HepG2 (cell line): ENCODE data around the gene HOPX. TPM values are rescaled to one million over a fixed set of nuclear protein-coding genes. Genes with fewer than 3 reads are reported as not detected.

Experiments used
- ATAC-seq: fragments of 200-7000 bp; cut with Tn5 transposase; 3 replicates; pipeline ENCODE4 v1.9.1; 2020; ENCODE audit warnings: mild to moderate bottlenecking, moderate library complexity
- BruUV-seq: library from RNA; stranded (reverse); fragments of 400-500 nt; replicated peaks from 2 replicates; lab custom pipeline; 2021; lab: Mats Ljungman, UMichigan
- CTCF ChIA-PET: fragments of 300-600 bp; formaldehyde crosslinking; extraction: SDS; loops from one replicate; lab custom pipeline; 2021; ENCODE audit warnings: low total read pairs, inconsistent platforms, low intra/inter-chr PET ratio; lab: Yijun Ruan, JAX
- POLR2A ChIA-PET: fragments of 350-600 bp; sonication (Branson Sonifier 250); formaldehyde crosslinking; loops from one replicate; lab custom pipeline; 2020; ENCODE audit warnings: antibody characterized with exemption, inconsistent platforms; lab: Yijun Ruan, JAX
- DNase-seq: peaks from one replicate; pipeline ENCODE4 v3.0.0-alpha.2; 2015; ENCODE audit warnings: low spot score
- FAIRE-seq: peaks from 3 replicates; lab custom pipeline; 2011; peaks lifted over from hg19 to GRCh38; lab: Jason Lieb, UNC
- H2AFZ ChIP-seq: one replicate; pipeline ENCODE4 v1.6.1; 2011; ENCODE audit warnings: low read length, inconsistent platforms
- H3K27ac ChIP-seq: fragments of 300-600 bp; 3 replicates; pipeline ENCODE4 v1.8.0; 2011; ENCODE audit warnings: mixed run types, mild to moderate bottlenecking, mixed read lengths, low read length, inconsistent platforms; ENCODE audit not compliant: insufficient read depth; ENCODE audit errors: extremely low read length
- H3K27me3 ChIP-seq, 2 experiments: fragments of 200-600 bp in 1 of 2; 2 replicates in 1 of 2; 3 replicates in 1 of 2; pipeline versions ENCODE4 v1.6.0 to v1.8.0; 2011; ENCODE audit warnings: low read length in 2 of 2, mild to moderate bottlenecking in 2 of 2, moderate library complexity in 2 of 2, inconsistent platforms in 1 of 2; ENCODE audit not compliant: insufficient read depth in 2 of 2, control insufficient read depth in 1 of 2
- H3K36me3 ChIP-seq, 2 experiments: fragments of 200-600 bp in 1 of 2; replicated peaks in 1 of 2; 2 replicates in 1 of 2; 3 replicates in 1 of 2; pipeline versions ENCODE4 v1.5.1 to v1.8.0; 2011; ENCODE audit warnings: low read length in 2 of 2, inconsistent platforms in 1 of 2; ENCODE audit not compliant: insufficient read depth in 2 of 2, control insufficient read depth in 1 of 2
- H3K4me1 ChIP-seq: 2 replicates; pipeline ENCODE4 v1.5.1; 2012; ENCODE audit warnings: low read length, inconsistent platforms; ENCODE audit not compliant: insufficient read depth
- H3K4me2 ChIP-seq: 2 replicates; pipeline ENCODE4 v1.6.0; 2011; ENCODE audit warnings: low read depth, low read length, inconsistent platforms
- H3K4me3 ChIP-seq, 3 experiments: fragments of 200-600 bp in 1 of 3; sonication (generic), shearing (Covaris generic) in 1 of 3; replicated peaks in 1 of 3; 2 replicates each; pipeline ENCODE4 v1.5.1; 2011 to 2016; ENCODE audit warnings: low read length in 3 of 3, inconsistent platforms in 2 of 3, low read depth in 2 of 3, mild to moderate bottlenecking in 2 of 3, control low read depth in 1 of 3, mixed read lengths in 1 of 3; ENCODE audit not compliant: insufficient read depth in 1 of 3
- H3K79me2 ChIP-seq: one replicate; pipeline ENCODE4 v1.6.1; 2011; ENCODE audit warnings: low read length, inconsistent platforms; ENCODE audit not compliant: insufficient read depth
- H3K9ac ChIP-seq: 2 replicates; pipeline ENCODE4 v1.6.0; 2011; ENCODE audit warnings: mild to moderate bottlenecking, low read depth, low read length, inconsistent platforms; ENCODE audit not compliant: insufficient read depth
- H3K9me3 ChIP-seq: 2 replicates; pipeline ENCODE4 v1.5.1; 2012; ENCODE audit warnings: mild to moderate bottlenecking, low read length
- H4K20me1 ChIP-seq: 2 replicates; pipeline ENCODE4 v1.6.0; 2011; ENCODE audit warnings: inconsistent platforms, mild to moderate bottlenecking, low read length, moderate library complexity; ENCODE audit not compliant: insufficient read depth
- HCFC1 ChIP-seq: fragments of 150-350 bp; IDR thresholded peaks from 2 replicates; pipeline ENCODE4 v1.6.1; 2014; ENCODE audit warnings: low read depth, low read length
- KDM3A ChIP-seq: IDR thresholded peaks from 2 replicates; pipeline ENCODE4 v1.6.1; 2018; ENCODE audit warnings: low read depth, missing compliant biosample characterization
- KLF15 ChIP-seq: sonication (generic); formaldehyde crosslinking; IDR thresholded peaks from 2 replicates; pipeline ENCODE4 v1.8.1; 2023; ENCODE audit warnings: borderline replicate concordance, mild to moderate bottlenecking, inconsistent platforms, missing genetic modification reagents, mixed read lengths
- RELA ChIP-seq: sonication (generic); formaldehyde crosslinking; IDR thresholded peaks from 2 replicates; pipeline ENCODE4 v1.4.0; 2020; ENCODE audit warnings: missing genetic modification reagents
- RERE ChIP-seq: IDR thresholded peaks from 2 replicates; pipeline ENCODE4 v1.6.1; 2016; ENCODE audit warnings: low read depth, missing genetic modification reagents, missing compliant biosample characterization
- RFXAP ChIP-seq: sonication (generic); formaldehyde crosslinking; IDR thresholded peaks from 2 replicates; pipeline ENCODE4 v1.4.0; 2020; ENCODE audit warnings: missing genetic modification reagents, borderline replicate concordance
- SRSF9 ChIP-seq: fragments of 200-400 bp; formaldehyde crosslinking; IDR thresholded peaks from 2 replicates; pipeline ENCODE4 v1.6.1; 2018; ENCODE audit warnings: borderline replicate concordance, mild to moderate bottlenecking, low read depth, low read length; ENCODE audit not compliant: insufficient read depth, poor library complexity, severe bottlenecking
- ZNF317 ChIP-seq: sonication (generic); formaldehyde crosslinking; IDR thresholded peaks from 2 replicates; pipeline ENCODE4 v1.5.0; 2020; ENCODE audit warnings: mild to moderate bottlenecking, missing genetic modification reagents
- ZNF318 ChIP-seq: sonication (generic); formaldehyde crosslinking; IDR thresholded peaks from 2 replicates; pipeline ENCODE4 v1.4.0; 2020; ENCODE audit warnings: mild to moderate bottlenecking, missing genetic modification reagents
- WGBS: methylation state at CpG from one replicate; pipeline ENCODE4 v1.1.6; 2017; ENCODE audit warnings: low lambda C conversion rate; 5-methylcytosine and 5-hydroxymethylcytosine counted together
- in situ Hi-C: cut with HindIII; loops from 2 replicates; pipeline ENCODE4 v1.10.0; 2017; ENCODE audit warnings: low pct_unique_long_range_greater_than_20kb; ENCODE audit not compliant: extremely low pct_ligation_motif_present
- intact Hi-C: fragments of 100-400 bp; cut with micrococcal nuclease; formaldehyde crosslinking; loops from one replicate; pipeline ENCODE4 v1.10.0; 2022; ENCODE audit not compliant: unreplicated experiment
- polyA plus RNA-seq, 8 experiments: library from polyadenylated mRNA; depleted of rRNA in 3 of 8; stranded (reverse) in 7 of 8; unstranded in 1 of 8; fragments of >200 nt; fragmentation: Illumina TruSeq in 4 of 8; extraction: Trizol in 4 of 8; gene quantifications; 2 replicates each; pipeline versions ENCODE4 v1.2.1 to v1.2.3, GENCODE V29; 2011 to 2016; ENCODE audit warnings: low read depth in 4 of 8, missing spikeins in 1 of 8, mixed read lengths in 1 of 8; ENCODE audit not compliant: insufficient read depth in 1 of 8
- total RNA-seq, 5 experiments: library from RNA; depleted of rRNA; stranded (reverse); fragments of >200 nt; fragmentation: Illumina TruSeq; extraction: Trizol; gene quantifications; 2 replicates each; pipeline ENCODE4 v1.2.3, GENCODE V29; 2016; ENCODE audit warnings: low read depth in 1 of 5

The HOPX gene
- total and polyA plus RNA-seq, 2 of the 13 experiments (the other 11 are each of a cell fraction or from before 2014, with no cell fraction given), result not detected

GRCh38 chr4:56613101-56613862 is 67.8 kb downstream of the HOPX start:
- ChIA-PET CTCF (no interaction called here), POLR2A (no interaction called here)
- no peak for ATAC-seq
- Histone ChIP-seq H4K20me1 (no peaks in the 10 kb centered on the region), H3K79me2 (no peaks in the 10 kb centered on the region), H3K4me3 (no peak overlapping the region), H3K9ac (no peak overlapping the region), H3K4me2 (no peak overlapping the region), H3K4me1 (no peaks in the 10 kb centered on the region), H3K36me3 (no peaks in the 10 kb centered on the region), H3K27me3 (peaks cover 0 to 3% of the 10 kb centered on the region in 2 experiments; a peak in 2 of 5 replicates), H3K9me3 (no peaks in the 10 kb centered on the region), H2AFZ (no peak overlapping the region), H3K27ac (no peak overlapping the region)
- in situ Hi-C loops (no loop called here), intact Hi-C loops (no loop called here)
- DNase-seq, result peak; percentile 5
- WGBS, result 12% methylated on average over 5 of the region's 5 CpGs
- BruUV-seq, result no TSS peak
- FAIRE-seq, result no peak
- no peak for TF ChIP-seq RERE (CRISPR knock-in tag)
- TF ChIP-seq KLF15, result no peak
- TF ChIP-seq RELA (CRISPR knock-in tag), result no peak
- no peak for TF ChIP-seq SRSF9
- no peak for TF ChIP-seq RFXAP (CRISPR knock-in tag)
- TF ChIP-seq ZNF317 (CRISPR knock-in tag), result no peak
- TF ChIP-seq ZNF318, result no peak
- no peak for TF ChIP-seq KDM3A (CRISPR knock-in tag)
- no peak for TF ChIP-seq HCFC1
